Glomerular visceral epithelial cell (primary cell): ENCODE measurements around the gene KRTAP2-4.
"Not testable (repeated sequence)": the region's sequence is repeated elsewhere in the genome, so short reads cannot be mapped to it uniquely, and the experiment has no call there.

Experiments
- DNase-seq: peaks from one replicate; pipeline ENCODE4 v3.0.0-alpha.2; 2016; ENCODE audit errors: extremely low spot score

The KRTAP2-4 gene

GRCh38 chr17:41037853-41038350, 27.8 kb downstream of the KRTAP2-4 start:
- DNase-seq = no peak

GRCh38 chr17:41034346-41034935, 31.2 kb downstream of the KRTAP2-4 start, which contains the start of gene KRTAP1-3:
Gene KRTAP1-3 (minus strand): TSS chr17:41034874. CDS start chr17:41034821, 53 bp downstream.
- not testable (repeated sequence) for DNase-seq

DNA sequence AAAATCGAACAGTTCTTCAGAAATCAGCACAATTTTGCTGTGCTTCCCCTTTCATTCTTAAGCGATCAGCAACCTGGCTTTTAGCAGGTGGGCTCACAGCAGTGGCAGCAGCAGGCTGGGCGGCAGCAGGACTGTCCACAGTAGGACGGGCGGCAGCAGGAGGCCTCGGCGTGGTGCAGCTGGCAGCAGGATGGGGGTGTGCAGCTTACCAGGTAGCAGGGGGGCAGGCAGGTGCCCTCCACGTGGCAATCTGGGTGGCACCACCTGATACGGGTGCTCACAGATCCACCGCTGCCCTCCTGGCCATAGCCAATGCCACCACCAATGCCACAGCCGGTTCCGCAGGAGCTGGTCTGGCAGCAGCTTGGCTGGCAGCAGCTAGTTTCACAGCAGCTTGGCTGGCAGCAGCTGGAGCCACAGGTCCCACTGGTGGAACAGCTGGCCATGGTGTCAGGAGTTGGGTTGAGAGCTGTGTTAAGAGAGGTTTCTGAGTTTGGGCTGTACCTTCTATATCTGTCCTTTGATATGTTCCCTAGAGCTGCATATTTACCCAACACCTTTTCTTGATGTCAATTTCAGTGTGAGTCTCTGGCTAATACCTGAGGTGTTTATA, 35.9 kb downstream of the KRTAP2-4 start, which contains the start of gene KRTAP1-4:
KRTAP1-4 (minus strand) TSS at position 563 of the 613 bp plus-strand sequence; CDS start at position 446, 117 bp downstream.
- DNase-seq = no peak

- DNase-seq = no peak
These were observed 38.8 kb downstream of the KRTAP2-4 start, which contains the start of gene KRTAP1-5 for GRCh38 chr17:41026715-41027471. Gene KRTAP1-5 (minus strand): TSS chr17:41027208. CDS start chr17:41027155, 53 bp downstream.

GRCh38 chr17:41024697-41025096, 41.0 kb downstream of the KRTAP2-4 start:
- DNase-seq = no peak

DNA sequence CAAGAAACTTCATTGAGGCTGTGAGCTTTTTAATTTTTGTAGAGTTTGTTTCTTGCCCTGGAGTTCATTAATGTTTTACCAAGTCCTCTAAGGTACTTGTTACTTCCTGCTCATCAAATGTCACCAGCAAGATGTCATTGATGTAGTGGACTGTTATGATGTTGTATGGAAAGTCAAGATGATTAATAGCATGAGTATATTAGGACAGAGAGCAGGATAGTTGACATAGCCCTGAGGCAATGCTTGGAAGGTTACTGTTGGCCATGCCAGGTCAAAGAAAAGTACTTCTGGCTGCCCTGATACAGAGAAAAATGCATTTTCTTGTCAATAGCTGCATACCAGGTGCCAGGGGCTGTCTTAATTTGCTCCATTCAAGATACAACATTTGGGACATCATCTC, 45.3 kb downstream of the KRTAP2-4 start:
- DNase-seq = no peak

GRCh38 chr17:41019415-41019814, 46.3 kb downstream of the KRTAP2-4 start:
- no peak for DNase-seq

DNA sequence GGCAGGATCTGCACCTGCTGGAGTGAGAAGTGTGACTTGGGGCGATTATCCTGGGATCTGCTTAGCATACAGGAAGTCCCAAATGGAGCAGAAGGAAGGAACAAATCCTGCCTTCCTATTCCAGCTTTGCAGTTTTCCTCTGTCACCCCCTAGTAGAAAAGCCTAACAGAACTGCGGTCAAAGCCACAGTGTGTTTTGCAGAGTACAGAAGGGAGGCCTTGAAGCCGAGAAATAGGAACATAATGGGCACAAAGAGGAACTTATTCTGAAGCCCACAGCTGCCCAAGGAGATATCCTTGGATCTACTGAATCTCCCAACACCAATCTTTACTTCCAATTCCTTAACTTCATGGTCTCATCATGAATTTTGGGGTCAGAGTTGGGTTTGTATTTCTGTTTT, 47.1 kb downstream of the KRTAP2-4 start:
- no peak for DNase-seq

GRCh38 chr17:41016578-41017215, 49.0 kb downstream of the KRTAP2-4 start:
- no peak for DNase-seq

GRCh38 chr17:41015454-41015853, 50.2 kb downstream of the KRTAP2-4 start:
- no peak for DNase-seq
